DND-41 (cell line): ENCODE data around the gene HTT.

Experiments used
- ATAC-seq: fragments of 200-7000 bp; cut with Tn5 transposase; 3 replicates; pipeline ENCODE4 v1.9.1; 2021; ENCODE audit warnings: low read depth; ENCODE audit not compliant: insufficient read depth
- DNase-seq: peaks from one replicate; pipeline ENCODE4 v3.0.0-alpha.2; 2020
- H2AFZ ChIP-seq: 2 replicates; pipeline ENCODE4 v1.6.0; 2012; ENCODE audit warnings: low read depth, low read length
- H3K27ac ChIP-seq: 2 replicates; pipeline ENCODE4 v1.5.1; 2012; ENCODE audit warnings: low read length, inconsistent platforms
- H3K27me3 ChIP-seq: fragments of 200-600 bp; sonication (generic); 2 replicates; pipeline ENCODE4 v1.6.0; 2012; ENCODE audit warnings: low read length, mild to moderate bottlenecking, inconsistent platforms; ENCODE audit not compliant: insufficient read depth, poor library complexity
- H3K36me3 ChIP-seq: 2 replicates; pipeline ENCODE4 v1.5.1; 2012; ENCODE audit warnings: low read length, inconsistent platforms; ENCODE audit not compliant: insufficient read depth
- H3K4me1 ChIP-seq: 2 replicates; pipeline ENCODE4 v1.5.1; 2012; ENCODE audit warnings: mild to moderate bottlenecking, low read length; ENCODE audit not compliant: insufficient read depth
- H3K4me2 ChIP-seq: 2 replicates; pipeline ENCODE4 v1.6.0; 2012; ENCODE audit warnings: mild to moderate bottlenecking, moderate library complexity, low read length, inconsistent platforms; ENCODE audit not compliant: insufficient read depth
- H3K4me3 ChIP-seq, 2 experiments: fragments of 200-600 bp in 1 of 2; shearing (Covaris generic) in 1 of 2; 2 replicates each; pipeline ENCODE4 v1.5.1; 2012 to 2016; ENCODE audit warnings: inconsistent platforms in 2 of 2, low read length in 2 of 2, mild to moderate bottlenecking in 2 of 2, low read depth in 1 of 2, moderate library complexity in 1 of 2
- H3K79me2 ChIP-seq: 2 replicates; pipeline ENCODE4 v1.6.0; 2012; ENCODE audit warnings: low read length, inconsistent platforms; ENCODE audit not compliant: insufficient read depth
- H3K9ac ChIP-seq: 2 replicates; pipeline ENCODE4 v1.6.0; 2012; ENCODE audit warnings: low read depth, mild to moderate bottlenecking, inconsistent platforms, low read length, moderate library complexity
- H3K9me3 ChIP-seq: 2 replicates; pipeline ENCODE4 v1.5.1; 2012; ENCODE audit warnings: low read length, moderate library complexity, mild to moderate bottlenecking, inconsistent platforms; ENCODE audit not compliant: insufficient read depth, severe bottlenecking
- H4K20me1 ChIP-seq: 2 replicates; pipeline ENCODE4 v1.6.0; 2012; ENCODE audit warnings: low read length; ENCODE audit not compliant: insufficient read depth
- CTCF ChIP-seq: IDR thresholded peaks from 2 replicates; pipeline ENCODE4 v1.5.1; 2012; ENCODE audit warnings: borderline replicate concordance, low read length, moderate library complexity, mild to moderate bottlenecking; ENCODE audit not compliant: poor library complexity, severe bottlenecking; ENCODE audit errors: extremely low read depth
- EZH2 ChIP-seq: IDR thresholded peaks from 3 replicates; pipeline ENCODE4 v1.6.1; 2012; ENCODE audit warnings: borderline replicate concordance, low read depth, mild to moderate bottlenecking, moderate library complexity, low read length, inconsistent platforms; ENCODE audit not compliant: severe bottlenecking

Gene HTT

GRCh38 chr4:3183008-3183407 lies 108.5 kb downstream of the HTT start:
- H3K36me3 ChIP-seq, result peaks cover 80% of the 10 kb centered on the region
- no peak overlapping the region for H3K4me3 ChIP-seq
- H3K4me2 ChIP-seq, result no peak overlapping the region
- ATAC-seq (no peak), DNase-seq (no peak)
- H3K79me2 ChIP-seq, result no peaks in the 10 kb centered on the region
- no peaks in the 10 kb centered on the region for H3K4me1 ChIP-seq
- no peaks in the 10 kb centered on the region for H3K27me3 ChIP-seq
- no peak overlapping the region for H3K27ac ChIP-seq
- TF ChIP-seq CTCF (no peak), EZH2 (no peak)
- no peaks in the 10 kb centered on the region for H3K9me3 ChIP-seq
- no peak overlapping the region for H2AFZ ChIP-seq
- H3K9ac ChIP-seq, result no peak overlapping the region
- peaks cover 3% of the 10 kb centered on the region; the same call in 1 of the 2 replicates for H4K20me1 ChIP-seq

- no peak for ATAC-seq
- Histone ChIP-seq H3K27ac (no peak overlapping the region), H3K36me3 (peaks cover 80% of the 10 kb centered on the region), H3K4me1 (no peaks in the 10 kb centered on the region), H3K27me3 (no peaks in the 10 kb centered on the region), H4K20me1 (peaks cover 3% of the 10 kb centered on the region; the same call in 1 of the 2 replicates), H3K9ac (no peak overlapping the region), H2AFZ (no peak overlapping the region), H3K4me2 (no peak overlapping the region), H3K79me2 (no peaks in the 10 kb centered on the region), H3K9me3 (no peaks in the 10 kb centered on the region), H3K4me3 (no peak overlapping the region)
- DNase-seq, result no peak
- TF ChIP-seq EZH2 (no peak), CTCF (no peak)
Measured at GRCh38 chr4:3184725-3185124, 110.2 kb downstream of the HTT start.

GRCh38 chr4:3186609-3187008 lies 112.1 kb downstream of the HTT start:
- ATAC-seq, result no peak
- no peak overlapping the region for H3K27ac ChIP-seq
- H3K9ac ChIP-seq, result no peak overlapping the region
- no peak overlapping the region for H3K4me3 ChIP-seq
- peaks cover 3% of the 10 kb centered on the region; the same call in 1 of the 2 replicates for H4K20me1 ChIP-seq
- no peak for DNase-seq
- H3K4me2 ChIP-seq, result no peak overlapping the region
- H3K9me3 ChIP-seq, result no peaks in the 10 kb centered on the region
- H3K79me2 ChIP-seq, result no peaks in the 10 kb centered on the region
- TF ChIP-seq CTCF (no peak), EZH2 (no peak)
- no peak overlapping the region for H2AFZ ChIP-seq
- peaks cover 84% of the 10 kb centered on the region for H3K36me3 ChIP-seq
- no peaks in the 10 kb centered on the region for H3K27me3 ChIP-seq
- no peaks in the 10 kb centered on the region for H3K4me1 ChIP-seq

GRCh38 chr4:3188118-3188517 lies 113.6 kb downstream of the HTT start:
- Histone ChIP-seq H3K4me3 (no peak overlapping the region), H3K79me2 (no peaks in the 10 kb centered on the region), H3K27ac (no peak overlapping the region), H3K36me3 (peaks cover 79% of the 10 kb centered on the region), H3K4me1 (no peaks in the 10 kb centered on the region), H2AFZ (no peak overlapping the region), H3K9ac (no peak overlapping the region), H4K20me1 (peaks cover 3% of the 10 kb centered on the region; the same call in 1 of the 2 replicates), H3K9me3 (no peaks in the 10 kb centered on the region), H3K4me2 (no peak overlapping the region), H3K27me3 (no peaks in the 10 kb centered on the region)
- no peak for ATAC-seq
- DNase-seq, result no peak
- TF ChIP-seq CTCF, result no peak
- no peak for TF ChIP-seq EZH2
